Tibial nerve (tissue), 3 donors: ENCODE results near the gene ABCB11.

ENCODE experiments used
- CTCF ChIP-seq, 5 experiments: fragments of 200-600 bp in 3 of 5; fragments of 450-650 bp in 2 of 5; sonication (generic) in 3 of 5; IDR thresholded peaks; one replicate each; pipeline ENCODE4 v1.5.1; 2016 to 2019; ENCODE audit warnings: antibody characterized with exemption in 5 of 5, mild to moderate bottlenecking in 3 of 5, moderate library complexity in 2 of 5
- POLR2A ChIP-seq, 2 donors: fragments of 450-650 bp; IDR thresholded peaks; one replicate each; pipeline ENCODE4 v1.6.1; 2017; ENCODE audit warnings: antibody characterized with exemption in 2 of 2, mild to moderate bottlenecking in 2 of 2, moderate library complexity in 2 of 2

GRCh38 chr2:169072163-169072925 lies 41.2 kb upstream of the ABCB11 start:
- TF ChIP-seq CTCF (IDR thresholded peaks at IDR 0.05) (no peak), POLR2A (IDR thresholded peaks at IDR 0.05) (no peak)
